ENCODE measurements around the gene XXYLT1.

- TF ChIP-seq CTCF (IDR thresholded peaks at IDR 0.05; ENCODE audit: control extremely low read depth in 1 of 3, insufficient read depth in 1 of 3, low read depth in 1 of 3, low read length in 3 of 3) = no peak
- no peak for TF ChIP-seq JUND (IDR thresholded peaks at IDR 0.05; ENCODE audit: low read length)
- no peak for TF ChIP-seq POLR2A (IDR thresholded peaks at IDR 0.05; ENCODE audit: control extremely low read depth in 1 of 2, low read depth in 2 of 2, low read length in 2 of 2)
Measured at GRCh38 chr3:195073866-195074860, 196.8 kb downstream of the XXYLT1 start.
